Frontal cortex (tissue), 4 donors: ENCODE data around the gene PRKAA1. TPM values are rescaled to one million over a fixed set of nuclear protein-coding genes. Genes with fewer than 3 reads are reported as not detected.
A peak's percentile ranks its signal among the peaks of the same experiment; 100 is the strongest.

Experiments used
- DNase-seq, 2 donors: peaks; one replicate each; pipeline ENCODE4 v3.0.0; 2012; ENCODE audit warnings: low spot score in 2 of 2
- FAIRE-seq: peaks from 2 replicates; lab custom pipeline; 2012; peaks lifted over from hg19 to GRCh38; lab: Jason Lieb, UNC
- total RNA-seq: library from RNA; depleted of rRNA; stranded (reverse); fragments of >200 nt; gene quantifications from one replicate; pipeline ENCODE4 v1.2.3, GENCODE V29; 2014
- donor health status: control.
- donor health status: control.
- donor health status: control.

The PRKAA1 gene
- total RNA-seq, 1 donor from 2014 or later, result 61.1 TPM

- FAIRE-seq (no peak), DNase-seq (no peak)
Observed at GRCh38 chr5:40784916-40785315, 13.3 kb downstream of the PRKAA1 start.

DNA sequence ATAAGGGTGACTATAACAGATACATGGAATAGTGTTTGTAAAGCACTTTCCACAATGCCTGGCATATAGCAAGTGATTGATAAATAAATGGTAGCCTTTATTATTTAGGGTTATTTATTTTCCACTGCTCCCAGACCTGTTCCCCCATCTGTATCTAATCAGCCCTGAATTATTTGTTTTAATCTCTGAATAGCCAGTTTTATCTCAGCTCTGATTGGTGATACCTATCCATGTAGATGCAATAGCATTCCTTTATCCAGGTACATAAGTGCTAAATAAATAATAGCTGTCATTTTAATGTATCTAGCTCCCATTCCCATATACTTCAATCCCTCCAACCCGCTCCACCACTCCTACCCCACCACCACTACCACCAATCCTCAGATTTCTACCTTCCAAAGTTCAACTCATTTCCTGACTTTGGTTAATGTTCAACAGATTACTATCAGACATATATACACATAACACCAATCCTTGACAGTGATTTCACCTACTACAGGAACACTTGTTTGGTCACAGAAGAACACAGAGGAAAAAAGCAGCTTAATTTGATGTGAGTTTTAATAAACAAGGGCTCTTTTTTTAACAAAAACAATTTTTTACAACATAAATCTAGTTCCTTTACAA is 14.0 kb downstream of the PRKAA1 start:
- no peak for FAIRE-seq
- no peak for DNase-seq

GRCh38 chr5:40781843-40782409 is 16.2 kb downstream of the PRKAA1 start:
- DNase-seq (no peak), FAIRE-seq (no peak)

DNA sequence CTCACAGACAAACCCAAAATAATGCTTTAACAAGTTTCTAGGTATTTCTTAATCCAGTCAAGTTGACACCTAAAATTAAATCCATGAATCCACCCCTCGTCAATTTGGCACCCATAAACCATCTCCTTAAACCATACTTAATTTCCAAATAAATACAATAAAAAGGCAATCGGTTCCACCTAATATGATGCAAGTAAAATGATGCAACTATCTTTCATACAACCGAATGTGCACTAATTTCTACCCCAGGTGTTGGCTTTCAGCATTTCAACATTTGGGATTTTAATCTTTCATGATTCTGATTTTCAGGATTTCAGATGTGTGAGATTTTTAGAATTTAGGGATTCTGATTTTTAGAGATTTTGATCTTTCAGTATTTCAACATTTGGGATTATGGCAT is 17.3 kb downstream of the PRKAA1 start:
- no peak for FAIRE-seq
- no peak for DNase-seq

DNA sequence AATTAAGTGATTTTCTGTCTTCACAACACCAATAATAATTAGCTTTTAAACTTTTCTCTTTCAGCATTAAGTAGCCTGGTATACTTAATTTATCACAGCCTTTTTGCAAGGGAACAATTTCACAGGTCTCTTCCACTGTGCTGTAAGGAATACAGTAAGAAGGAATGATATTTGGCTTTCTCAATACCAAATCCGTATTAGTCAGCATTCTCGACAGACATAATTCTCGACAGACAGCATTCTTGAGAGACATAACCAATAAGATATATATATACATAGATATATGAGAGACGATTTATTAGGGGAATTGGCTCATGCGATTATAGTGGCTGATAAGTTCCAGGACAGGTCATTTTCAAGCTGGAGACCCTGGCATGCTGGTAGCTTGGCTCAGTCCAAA is 18.0 kb downstream of the PRKAA1 start:
- FAIRE-seq, result no peak
- DNase-seq, result no peak

GRCh38 chr5:40779561-40779960 is 18.6 kb downstream of the PRKAA1 start:
- no peak for DNase-seq
- FAIRE-seq, result no peak

- DNase-seq, result no peak
- FAIRE-seq, result no peak
Observed at GRCh38 chr5:40778133-40778532, 20.0 kb downstream of the PRKAA1 start.

GRCh38 chr5:40776658-40776977 is 21.6 kb downstream of the PRKAA1 start:
- DNase-seq (no peak), FAIRE-seq (no peak)

DNA sequence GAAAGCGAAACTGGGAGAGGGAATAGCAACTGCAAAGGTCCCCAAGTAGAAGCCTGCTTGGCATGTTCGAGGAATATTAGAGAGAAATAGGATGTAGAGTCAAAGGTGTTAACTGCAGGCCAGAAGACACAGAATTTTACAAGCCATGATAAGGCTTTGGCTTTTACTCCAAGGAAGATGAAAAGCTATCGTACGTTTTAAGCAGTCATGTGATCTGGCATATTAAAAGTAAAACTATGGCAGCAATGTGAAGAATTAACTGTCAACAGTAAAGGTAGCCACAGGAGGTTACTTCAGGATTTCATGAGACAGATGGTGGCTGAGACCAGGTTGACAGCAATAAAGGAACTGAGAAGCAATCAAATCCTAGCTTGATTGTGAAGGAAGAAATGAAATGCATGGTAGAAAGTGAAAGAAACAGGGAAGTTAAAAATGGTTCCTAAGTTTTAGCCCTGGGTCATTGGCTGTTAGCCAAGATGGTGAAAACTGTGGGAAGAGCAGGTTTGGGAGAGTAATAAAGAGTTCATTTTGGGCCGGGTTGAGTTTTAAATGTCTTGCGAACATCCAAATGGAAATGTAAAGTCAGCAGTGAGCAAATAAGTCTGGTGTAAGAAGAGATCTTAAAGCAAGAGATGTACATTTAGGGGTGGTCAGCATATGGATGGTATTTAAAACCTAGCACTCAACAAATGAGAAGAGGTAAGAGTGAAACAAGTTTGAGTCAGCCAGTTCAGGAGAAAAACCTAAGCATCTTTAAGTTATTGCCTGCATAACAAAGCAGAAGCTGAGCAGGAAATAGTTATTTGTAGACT is 22.1 kb downstream of the PRKAA1 start:
- no peak for FAIRE-seq
- no peak for DNase-seq

DNA sequence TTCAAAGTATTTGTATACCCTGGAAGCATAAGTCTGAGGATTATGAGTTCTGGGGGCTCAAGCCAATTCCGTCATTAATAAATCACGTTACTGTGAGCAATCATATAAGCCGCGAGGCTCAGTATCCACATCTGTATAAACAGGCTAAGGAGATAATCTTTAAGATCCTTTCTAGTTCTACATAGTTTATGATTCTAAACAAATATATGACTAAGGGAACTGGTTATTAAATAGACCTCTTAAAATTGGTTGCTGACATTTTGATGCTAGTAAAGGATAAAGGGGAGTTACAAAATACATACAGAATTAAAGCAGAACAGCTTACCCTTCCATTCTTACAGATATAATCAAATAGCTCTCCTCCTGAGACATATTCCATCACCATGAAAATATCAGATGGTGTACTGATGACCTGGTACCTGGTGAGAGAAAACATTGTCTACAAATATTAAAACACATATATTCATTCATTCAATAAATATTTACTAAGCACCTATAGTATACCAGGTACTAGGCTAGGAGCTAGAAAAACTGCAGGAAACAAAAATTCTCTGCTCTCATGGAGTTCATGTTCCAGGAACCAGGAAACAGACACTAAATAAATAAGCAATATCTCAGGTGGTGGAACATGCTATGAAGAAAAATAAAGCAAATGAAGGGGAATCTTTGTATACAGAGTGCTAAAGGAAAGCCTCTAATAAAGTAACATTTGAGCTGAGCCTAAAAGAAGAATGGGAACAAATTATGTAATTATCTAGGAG is 22.9 kb downstream of the PRKAA1 start:
- no peak for FAIRE-seq

DNA sequence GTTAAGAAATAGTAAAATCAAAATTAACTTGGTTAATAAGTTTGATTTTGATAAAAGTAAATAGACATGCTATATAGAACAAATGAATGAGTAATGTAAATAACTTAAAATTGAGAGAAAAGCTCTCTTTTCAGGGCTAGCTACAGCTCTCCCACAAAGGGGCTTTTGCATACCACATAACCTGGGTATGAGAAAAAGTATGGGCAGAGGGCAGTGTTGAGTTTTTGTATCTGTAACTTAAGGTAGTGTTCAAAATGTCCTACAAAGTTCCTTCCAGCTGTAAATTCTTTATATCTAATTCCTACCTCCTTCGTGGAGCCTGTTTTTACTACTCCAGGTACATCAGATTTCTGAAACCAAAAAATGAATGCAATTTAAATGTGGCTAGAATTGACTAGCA is 23.6 kb downstream of the PRKAA1 start:
- no peak for DNase-seq
- no peak for FAIRE-seq

More for the DNA sequence above, 22.9 kb downstream of the PRKAA1 start:
- no peak for DNase-seq

DNA sequence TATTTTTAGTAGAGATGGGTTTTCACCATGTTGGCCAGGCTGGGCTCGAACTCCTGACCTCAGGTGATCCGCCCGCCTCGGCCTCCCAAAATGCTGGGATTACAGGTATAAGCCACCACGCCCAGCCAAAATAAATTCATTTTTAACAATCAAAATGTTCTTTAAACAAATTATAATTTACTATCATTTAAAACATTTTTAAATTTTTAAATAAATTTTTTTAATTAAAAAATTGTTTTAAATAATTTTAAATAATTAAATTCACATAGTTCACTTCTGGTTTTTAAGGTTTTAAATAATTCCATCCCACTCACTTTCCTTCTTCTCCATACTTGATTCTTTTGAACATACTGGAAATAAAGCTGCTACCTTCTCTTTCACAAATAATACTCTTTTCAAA is 27.4 kb downstream of the PRKAA1 start:
- no peak for DNase-seq
- peak; percentile 82 for FAIRE-seq

DNA sequence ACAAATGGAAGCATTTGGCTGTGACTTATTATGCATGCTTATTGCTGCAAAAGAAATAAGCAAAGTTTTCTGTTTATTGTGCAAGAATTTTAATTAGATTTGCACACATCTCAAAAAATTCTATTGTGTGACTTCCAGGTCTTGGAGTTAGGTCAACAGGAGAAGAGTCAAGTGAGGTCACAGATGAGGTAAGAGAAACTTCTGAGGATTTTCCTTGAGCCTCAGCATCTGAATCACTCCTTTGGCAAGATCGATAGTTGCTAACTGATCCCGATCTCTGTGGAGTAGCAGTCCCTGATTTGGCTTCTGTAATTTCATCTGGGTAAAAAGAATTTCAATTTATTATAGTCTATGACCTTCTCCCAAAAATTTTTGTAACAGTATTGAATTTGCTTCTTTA is 35.5 kb downstream of the PRKAA1 start:
- DNase-seq (no peak), FAIRE-seq (no peak)

DNA sequence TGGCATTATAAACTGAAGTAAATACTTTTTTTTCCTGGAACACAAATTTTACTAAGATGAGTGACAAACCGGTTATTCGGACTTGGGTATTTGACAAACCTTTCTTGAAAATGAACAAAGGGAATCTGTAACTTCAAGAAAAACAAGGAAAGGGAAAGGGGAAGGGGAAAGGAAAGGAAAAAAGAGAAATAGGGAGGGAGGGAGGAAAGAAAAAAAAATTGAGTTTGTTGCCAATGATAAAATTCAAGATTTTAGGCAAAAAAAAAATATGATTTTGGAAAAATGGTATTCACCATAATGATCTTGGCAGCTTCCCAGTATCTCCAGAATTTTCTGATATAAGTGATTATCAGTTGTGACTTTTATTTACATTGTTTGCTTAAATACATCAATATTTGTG is 40.8 kb downstream of the PRKAA1 start:
- DNase-seq, result no peak
- no peak for FAIRE-seq

- DNase-seq (peak; percentile 90 to 93), FAIRE-seq (no peak)
Observed at GRCh38 chr5:40755407-40756365, 42.5 kb downstream of the PRKAA1 start, which contains the start of gene TTC33. TSS of gene TTC33 (minus strand) at chr5:40755961. CDS start at chr5:40747018, 8,943 bp downstream.

GRCh38 chr5:40755093-40755406 is 43.1 kb downstream of the PRKAA1 start:
- no peak for FAIRE-seq
- DNase-seq, result peak; percentile 69 to 70

DNA sequence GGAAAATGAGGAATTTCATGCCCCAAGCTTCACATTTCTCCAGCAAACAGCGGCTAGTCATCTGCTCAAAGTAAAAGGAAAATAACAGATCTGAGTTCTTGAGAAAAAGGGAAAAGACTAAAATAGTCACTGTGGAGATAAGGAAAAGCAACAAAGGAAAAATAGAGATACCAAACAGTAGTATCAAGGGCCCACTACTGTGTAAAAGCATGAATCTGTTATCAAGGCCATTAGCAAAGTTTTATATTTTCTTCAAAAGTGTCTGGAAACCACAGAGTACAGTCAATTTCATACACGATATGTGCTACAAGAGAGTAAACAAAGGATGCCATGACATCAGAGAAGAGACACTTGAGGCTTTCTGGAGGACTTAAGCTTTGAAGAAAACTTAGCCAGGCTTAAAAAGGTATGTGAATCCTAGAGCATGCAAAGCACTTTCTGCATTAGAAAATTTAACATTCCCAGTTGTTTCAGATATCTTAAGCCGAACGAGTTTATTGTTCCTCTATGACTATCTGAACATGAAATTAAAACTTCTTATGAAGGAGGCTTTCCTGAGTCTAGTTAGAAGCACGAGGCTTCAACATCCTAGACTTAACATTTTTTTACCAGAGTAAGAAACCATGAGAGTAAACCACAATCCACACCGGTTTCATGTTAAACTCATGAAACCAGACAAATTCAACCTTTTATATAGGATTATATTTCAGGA is 43.6 kb downstream of the PRKAA1 start:
- FAIRE-seq (no peak), DNase-seq (no peak)

DNA sequence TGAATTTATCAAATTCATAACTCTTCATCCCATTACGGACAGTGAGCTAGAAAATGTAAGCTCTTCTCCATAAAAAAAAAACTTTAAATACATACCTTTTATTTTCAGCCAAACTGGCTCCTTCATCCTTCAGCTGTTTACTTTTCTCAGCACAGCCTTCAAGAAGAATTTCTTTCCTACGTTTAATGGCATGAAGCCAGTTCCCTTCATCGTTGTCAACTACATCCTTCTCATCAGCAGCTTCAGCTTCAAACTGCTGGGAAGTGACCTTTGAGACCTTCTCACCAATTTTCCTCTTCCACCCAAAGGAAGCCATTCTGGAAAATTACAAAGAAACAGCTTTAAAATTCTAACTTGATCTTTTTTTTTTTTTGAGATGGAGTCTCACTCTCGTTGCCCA is 51.5 kb downstream of the PRKAA1 start:
- FAIRE-seq (no peak), DNase-seq (no peak)

- no peak for DNase-seq
- FAIRE-seq, result no peak
Observed at GRCh38 chr5:40743771-40744170, 54.4 kb downstream of the PRKAA1 start.
